T1000 (cell line): ENCODE measurements around the gene SHISA5.
A peak's percentile ranks its signal among the peaks of the same experiment; 100 is the strongest.

Experiments used
- DNase-seq: peaks from one replicate; lab custom pipeline; 2025; ENCODE audit warnings: mixed read lengths; lab: John Stamatoyannopoulos, UW

The SHISA5 gene

DNA sequence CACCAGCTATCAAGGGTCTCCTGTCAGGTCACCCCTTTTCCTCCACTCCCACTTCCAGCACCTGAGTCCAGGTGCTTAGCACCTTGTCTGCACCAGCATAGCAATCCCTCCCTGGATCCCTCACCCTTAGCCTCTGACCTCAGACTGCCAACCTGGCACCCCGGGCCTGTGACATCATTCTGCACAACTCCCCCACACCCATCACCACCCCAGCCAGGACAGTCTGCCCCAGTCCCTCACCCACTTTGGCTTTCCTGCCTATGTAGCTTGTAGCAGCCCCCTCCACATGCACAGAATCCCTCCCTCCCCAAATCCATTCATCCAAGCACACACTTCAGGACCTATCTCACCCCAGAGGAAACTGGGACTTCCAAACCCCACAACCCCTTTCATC, 73.3 kb downstream of the SHISA5 start:
- DNase-seq, result no peak

DNA sequence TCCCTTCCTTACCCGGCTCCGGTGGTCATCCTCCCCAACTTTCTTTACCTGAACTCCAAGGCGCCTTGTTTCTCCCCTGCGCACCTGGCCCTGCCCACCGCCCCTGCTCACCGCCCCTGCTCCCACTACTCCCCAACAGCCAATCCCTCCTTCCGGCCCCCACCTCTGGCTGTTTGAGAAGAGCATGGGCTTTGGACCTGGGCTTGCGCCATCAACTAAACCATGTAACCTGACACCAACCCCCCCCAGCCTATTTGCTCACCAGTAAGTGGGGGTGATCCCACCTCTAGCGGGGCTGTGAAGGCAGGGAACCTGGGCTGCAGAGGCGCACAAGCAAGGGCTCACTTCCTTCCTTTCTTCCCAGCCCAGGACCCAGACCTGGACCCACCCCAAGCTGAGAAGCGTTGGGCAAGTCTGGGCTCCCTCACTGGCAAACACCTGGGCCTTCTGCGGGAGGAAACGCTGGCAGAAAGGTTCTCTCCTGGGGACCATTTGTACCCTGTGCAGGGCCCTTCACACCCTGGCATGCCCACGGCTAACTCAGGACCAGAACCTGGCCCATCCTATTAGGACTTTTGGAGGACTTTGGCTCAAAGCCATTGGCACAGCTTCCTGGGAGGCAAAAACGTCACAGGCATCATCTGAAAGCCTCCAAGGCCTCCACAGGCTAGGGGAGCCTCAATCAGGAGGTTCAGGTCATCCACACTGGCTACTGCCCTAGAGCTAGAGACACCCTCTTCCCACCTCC, 73.8 kb downstream of the SHISA5 start, which contains the start of gene PLXNB1:
Gene PLXNB1, minus strand, starts transcription at position 127 of the 748 bp plus-strand sequence. CDS start 5,475 bp downstream, outside the sequence.
- DNase-seq, result no peak

DNA sequence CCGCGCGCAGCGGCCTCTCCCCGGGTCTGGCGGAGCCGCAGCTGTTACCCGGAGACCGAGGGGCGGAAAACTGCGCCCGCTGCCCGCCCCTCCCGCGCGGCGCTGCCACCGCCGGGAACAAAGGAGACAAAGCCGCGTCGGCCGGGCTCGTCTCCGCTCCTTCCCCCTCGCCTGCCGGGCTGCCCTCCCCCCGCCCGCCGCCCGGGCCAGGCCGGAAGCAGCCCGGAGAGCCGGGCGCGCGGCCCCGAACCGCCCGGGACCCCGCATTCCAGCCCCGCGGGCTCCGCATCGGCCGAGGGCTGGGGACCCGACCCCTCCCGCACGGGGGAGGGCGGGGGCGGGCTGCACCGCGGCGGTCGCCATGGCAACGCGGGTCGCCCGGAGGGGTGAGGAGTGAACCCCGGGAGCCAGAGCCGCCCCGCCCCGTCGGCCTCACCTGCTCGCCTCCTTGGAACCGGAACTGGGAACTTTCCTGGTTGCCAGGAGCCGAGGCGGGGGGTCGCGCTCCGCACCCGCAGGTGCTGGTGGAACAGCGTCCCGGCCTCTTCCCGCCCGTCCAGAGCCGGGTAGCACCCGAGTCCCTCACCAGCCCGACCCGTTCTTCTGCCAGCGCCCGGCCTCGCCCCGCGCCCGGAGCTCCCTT, 74.5 kb downstream of the SHISA5 start:
- peak; percentile 30 for DNase-seq

DNA sequence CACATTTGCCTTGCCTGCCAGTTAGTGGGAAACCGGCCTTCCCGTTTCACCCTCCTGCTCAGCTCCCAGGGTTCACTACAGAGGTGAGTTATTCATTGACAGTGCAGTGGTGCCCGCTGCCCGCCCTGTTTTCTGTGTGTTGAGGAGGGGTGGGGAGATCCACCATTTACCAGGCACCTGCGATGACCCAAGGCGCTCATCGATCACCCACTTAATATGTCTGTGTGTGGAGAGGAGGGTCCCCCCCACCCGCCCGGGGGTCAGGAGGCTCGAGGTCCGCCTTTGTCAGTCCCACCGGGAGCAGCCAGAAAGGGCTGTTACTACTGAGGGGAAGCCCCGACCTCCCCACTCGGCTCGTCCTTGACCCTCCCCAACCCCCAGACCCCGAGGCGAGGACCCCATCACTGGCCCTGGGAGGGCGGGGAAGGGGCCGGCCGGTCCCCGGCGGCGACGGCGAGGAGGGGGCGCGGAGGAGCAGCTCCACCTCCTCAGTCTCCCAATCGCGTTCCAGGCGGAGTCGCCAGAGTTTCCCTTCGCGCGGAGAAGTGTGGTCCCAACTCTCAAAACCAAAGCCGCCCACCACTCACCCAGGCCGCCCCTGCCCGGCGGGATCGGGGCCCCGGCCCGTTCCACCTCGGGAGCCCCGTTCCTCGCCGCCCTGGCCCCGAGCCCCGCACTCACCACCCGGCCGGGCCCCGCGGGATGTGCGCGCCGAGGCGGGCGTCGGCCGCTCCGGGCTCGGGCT, 75.2 kb downstream of the SHISA5 start:
- no peak for DNase-seq

DNA sequence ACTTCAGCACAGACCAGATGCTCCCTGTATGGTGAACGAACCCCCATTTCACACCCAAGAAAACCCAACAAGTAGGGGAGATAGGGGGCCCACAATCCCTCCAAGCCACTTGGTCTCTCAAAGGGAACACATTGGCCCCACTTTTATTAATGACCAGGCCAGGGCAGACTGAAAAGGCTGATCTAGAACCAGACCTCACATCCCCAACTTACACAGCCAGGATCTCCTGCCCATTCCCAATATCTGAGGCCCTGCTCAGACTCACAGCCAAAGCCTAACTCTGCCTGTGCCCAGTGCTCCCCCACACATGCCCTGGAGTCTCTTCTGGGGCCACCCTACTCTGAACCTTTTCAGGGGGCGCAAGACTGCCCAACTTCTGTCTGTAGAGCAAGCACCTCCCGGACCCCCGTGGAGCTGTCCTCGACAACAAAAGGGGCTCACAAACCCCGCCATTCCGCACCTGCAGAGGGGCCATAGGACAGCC, 75.8 kb downstream of the SHISA5 start:
- no peak for DNase-seq

DNA sequence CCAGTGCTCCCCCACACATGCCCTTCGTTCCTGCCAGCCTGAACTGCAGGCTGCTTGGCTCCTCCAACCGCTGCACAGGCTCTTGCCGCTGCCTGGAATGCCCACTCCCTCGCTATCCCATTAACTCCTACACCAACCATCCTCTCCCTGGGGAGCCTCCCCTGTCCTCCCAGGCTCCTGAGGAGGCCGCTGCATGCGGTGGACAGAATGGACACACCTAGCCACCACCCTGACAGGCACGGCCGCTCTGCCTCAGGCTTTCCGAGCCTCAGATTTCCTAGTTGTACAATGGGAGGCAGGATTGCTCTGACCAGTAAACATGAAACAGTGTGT, 76.4 kb downstream of the SHISA5 start:
- no peak for DNase-seq

DNA sequence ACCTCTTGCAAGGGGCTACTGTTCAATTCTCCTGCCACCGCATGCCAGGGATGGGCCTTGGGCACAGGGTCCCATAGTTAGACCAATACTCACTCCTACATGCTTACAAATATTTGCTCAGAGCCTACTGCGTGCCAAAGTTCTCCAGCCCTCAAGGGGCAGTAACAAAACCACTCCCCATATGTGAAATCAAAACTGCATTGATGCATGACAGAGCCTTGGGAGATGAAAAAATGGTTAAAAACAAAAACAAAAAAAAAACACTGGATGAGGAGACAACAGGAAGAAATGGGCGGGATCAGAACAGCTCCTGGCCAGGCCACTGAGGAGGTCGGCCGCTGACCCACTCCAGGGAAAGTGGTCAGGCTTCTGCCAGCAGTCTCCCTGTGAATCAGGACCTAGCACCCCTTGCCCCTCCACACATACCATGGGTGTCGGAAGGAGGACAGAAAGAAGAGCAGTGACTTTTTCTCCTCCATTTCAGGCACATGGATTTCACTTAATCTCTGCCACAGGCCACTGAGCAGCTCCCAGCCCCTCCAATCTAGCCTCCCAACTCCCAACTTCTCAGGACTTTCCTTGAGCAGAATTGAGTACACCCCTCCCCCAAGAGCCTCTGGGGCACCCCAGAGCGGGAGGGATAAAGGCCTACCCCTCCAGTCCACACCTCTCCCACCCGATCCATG, 76.9 kb downstream of the SHISA5 start:
- no peak for DNase-seq

DNA sequence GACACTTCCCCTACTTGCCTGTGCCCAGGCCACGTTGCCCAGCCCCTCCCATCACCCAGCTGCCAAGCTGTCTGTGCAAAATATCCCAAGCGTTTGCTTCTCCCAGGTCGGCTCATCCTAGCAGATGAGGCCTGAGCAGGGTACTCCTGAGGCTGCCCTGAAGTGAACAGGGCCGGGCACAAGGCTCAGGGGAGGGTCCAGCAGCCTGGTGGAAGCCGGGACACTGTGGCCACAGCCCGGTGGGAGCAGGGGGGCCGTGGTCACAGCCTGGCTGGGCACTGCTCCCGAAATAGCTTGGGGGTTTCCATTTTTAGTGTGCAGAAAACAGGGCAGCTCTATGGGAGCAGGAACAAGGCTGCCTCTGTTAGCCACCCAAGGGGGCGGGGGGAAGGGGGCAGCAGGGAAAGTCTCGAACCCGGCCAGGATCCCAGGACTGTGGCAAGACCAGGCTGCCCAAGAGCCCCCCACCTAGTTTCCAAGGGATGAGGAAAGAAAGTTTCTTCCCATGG, 77.5 kb downstream of the SHISA5 start:
- no peak for DNase-seq

DNA sequence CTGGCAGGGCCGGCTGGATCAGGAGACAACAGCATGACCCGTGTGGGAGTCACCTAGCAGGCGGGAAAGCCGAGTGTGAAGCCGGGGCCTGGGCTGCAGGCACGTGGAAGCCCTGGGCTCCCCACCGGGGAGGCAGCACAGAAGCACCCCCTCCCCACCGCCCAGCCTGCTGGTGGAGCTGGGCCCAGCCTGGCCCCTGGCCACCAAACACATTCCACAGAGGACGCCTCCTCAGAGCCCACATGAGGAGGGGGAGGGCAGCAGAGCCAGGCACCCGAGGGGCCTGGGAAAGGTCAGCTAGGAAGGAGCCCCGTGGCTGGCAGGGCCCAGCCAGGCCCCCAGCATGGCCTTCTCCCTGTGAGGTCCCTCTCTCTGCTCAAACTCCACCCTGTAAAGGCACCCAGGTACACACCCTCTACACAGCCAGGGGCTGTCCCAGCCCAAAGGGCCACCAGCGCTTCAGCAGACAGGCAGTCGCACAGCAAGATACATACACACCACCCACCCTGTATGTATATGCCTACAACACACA, 78.6 kb downstream of the SHISA5 start:
- no peak for DNase-seq

DNA sequence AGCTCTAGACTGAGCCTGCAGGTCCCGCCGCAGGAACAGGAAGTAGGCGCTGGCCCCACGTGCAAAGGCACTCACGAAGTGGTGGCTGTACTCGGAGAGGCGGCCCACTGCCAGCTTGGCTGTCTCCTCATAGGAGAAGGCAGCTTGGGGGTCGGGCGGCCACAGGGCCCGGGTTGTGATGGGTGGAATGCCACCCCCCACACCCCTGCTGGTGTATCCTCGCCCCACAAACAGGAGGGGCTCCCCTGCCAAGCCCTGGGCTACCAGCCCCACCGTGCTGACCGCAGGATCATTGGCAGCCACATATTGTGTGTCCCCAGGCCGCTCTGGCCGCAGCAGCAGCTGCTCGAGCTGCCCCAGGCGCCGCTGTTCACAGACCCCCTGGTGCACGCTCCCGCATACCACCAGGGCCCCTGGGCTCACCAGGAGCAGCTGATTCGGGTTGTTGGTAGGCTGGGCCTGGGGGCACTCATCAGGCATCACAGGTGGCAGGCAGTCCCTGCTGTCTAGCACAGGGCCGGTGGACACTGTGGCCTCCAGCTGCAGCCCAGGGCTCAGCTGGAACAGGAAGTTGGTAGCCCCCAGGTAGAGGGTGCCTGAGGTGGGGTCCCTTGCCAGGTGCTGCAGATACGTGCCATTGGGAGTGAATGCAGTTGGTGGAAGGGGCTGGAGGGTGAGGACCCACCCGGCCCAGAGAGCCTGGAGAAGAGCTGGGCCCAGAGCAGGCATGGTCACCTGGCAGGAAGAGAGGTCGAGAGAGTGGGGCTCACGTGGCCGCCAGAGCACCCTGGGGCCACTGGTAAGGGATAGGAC, 79.9 kb downstream of the SHISA5 start:
- DNase-seq, result no peak

DNA sequence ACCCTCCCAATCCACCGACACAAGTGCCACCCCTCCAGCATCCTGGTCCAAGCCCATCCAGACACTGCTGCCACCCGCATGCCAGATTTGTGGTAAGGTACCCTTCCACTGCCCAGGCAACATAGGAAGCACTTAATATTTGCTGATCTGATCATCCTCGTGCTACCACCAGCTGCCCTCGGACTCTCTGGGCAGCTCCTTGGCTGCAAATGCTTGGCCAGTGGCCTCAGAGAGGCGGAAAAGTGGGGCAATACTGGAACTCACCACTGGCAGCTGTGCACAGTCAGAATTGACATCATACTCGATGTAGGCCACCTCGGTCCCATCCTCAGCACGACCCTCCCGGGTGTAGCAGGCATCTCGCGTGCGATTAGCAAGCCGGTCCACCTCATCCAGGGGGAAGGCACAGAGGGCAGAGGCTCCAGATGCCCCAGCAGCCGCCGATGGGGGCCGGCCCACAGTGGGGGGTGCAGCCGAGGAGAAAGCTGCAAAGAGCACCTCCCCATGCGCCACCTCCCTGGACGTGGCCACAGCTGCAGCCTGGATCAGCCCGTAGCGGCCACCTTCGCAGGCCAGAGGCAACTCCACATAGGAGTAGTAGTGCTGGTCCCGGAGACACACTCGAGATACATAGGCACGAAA, 80.6 kb downstream of the SHISA5 start:
- DNase-seq, result no peak

DNA sequence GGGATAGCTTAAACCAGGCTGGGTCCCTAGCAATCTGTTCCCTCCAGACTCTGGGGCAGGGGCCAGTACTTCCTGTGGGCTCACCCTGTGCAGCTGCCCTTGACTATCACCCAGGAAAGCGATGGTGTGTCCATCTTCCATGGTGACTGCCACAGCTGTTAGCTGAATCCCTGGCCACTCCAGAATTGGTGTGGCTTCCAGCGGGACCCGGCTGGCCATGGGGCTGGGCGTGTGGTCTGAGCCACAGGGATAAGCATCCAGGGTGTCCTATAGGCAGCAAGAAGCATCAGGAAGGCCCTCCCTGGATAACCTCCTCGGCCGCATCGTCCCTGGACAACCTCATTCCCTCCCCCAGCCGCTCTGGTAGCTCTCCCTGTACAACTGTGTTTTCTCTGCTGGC, 81.3 kb downstream of the SHISA5 start:
- no peak for DNase-seq

DNA sequence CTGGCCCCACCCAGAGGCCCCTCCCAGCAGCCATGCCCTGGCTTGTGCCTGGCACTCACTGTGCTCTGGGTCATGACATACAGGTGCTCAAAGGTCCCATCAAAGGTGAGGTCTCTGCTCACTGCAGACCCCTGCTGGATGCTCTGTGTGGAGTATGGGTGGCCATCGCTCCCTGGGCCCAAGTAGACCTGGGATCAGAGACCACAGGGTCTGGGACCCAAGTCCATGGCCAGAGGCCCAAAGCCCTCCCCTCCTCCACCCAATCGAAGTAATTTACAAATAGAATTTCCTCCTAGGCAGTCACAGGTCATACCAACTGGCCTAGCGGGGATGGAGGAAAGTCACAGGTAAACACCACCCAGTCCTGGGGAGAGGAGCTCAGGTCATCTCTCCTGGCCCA, 81.7 kb downstream of the SHISA5 start:
- DNase-seq, result no peak

DNA sequence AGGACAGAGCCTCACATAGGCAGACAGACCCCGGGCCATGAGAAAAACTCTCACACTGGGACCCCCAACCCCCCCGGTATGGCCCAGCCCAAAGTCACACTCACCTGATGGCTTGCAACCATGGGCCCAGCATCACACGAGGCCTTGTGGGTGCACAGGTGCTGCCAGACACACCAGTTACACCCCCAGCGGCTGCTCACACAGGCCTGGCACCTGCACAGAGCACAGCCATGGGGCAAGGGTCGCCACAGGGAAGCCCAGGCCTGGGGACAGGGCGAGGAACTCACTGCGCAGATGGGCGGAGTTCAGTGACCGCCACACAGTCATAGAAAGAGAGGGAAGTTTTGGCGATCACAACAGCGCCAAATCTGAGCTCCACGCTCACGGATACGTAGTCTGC, 83.4 kb downstream of the SHISA5 start:
- DNase-seq, result no peak

DNA sequence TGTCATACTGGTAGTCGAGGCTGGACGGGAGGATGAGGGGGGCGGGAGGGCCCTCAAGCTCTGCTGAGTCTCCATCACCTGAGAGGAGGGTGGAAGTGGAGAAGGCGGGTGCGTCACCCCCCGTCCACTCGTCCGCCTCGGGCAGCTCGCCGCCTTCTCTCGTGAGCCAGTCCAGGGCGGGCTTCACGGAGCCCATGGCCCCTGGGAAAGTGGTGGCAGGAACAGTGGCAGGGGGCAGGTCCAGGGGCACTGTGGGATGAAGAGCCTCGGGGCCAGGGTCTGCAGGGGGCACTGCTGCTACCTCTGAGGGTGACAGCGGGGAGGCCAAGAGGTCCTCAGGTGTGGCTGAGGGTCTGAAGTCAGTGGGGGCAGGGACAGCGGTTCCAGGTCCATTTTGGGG, 84.4 kb downstream of the SHISA5 start:
- DNase-seq, result no peak

DNA sequence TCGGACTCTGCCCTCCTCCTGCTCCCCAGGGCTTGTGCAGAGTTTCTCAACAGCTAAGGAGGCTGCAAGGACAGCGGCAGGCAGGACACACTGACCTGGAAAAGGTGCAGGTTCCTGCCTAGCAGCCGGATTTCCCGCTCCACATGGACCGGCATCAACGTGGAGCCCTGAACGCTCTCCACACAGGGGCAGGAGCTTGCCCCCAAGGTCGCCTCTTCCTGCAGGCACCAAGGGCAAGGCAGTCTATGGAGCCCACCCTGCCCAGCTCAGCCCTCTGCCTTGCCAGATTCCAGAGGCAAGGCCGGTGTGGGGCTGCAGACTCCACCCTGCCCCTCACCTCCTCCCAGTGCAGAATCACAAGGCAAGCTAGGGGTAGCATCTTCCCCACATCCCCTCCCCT, 84.8 kb downstream of the SHISA5 start:
- no peak for DNase-seq

DNA sequence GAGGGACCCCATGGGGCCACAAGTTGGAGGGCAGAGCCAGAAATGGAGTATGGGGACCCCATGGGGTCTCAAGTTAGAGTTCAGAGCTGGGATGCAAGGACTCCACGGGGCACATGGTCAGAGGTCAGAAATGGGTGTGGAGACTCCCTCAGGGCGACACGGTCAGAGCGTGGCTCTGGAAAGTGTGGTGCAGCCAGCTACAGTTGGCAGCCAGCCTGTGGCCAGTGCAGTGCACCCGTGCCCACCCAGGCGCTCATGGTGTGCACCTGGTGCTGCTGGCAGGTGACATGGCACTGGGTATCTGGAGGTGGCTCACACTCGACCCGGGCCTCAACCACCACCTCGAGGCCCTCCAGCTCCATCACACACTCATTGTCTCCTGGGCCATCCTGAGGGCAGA, 85.3 kb downstream of the SHISA5 start:
- no peak for DNase-seq

DNA sequence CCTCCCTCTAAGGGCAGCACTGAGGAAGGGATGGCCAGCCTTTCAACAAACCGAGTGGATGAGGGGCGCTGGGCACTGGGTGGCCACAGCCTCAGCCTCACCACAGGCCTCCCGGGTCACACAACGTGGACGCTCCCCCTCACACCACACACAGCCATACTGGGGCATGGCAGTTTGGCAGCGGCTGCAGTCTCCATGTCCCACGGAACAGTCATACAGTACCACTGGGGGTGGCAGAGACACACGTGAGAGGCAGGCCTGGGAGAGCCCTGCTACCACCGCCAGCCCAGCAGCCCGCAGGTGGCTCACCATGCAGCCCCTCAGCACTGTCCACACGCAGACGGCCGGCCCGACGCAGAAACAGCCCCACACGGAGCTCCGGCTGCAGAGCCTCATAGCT, 85.8 kb downstream of the SHISA5 start:
- no peak for DNase-seq
